GM12864 (cell line): ENCODE data around the gene CYP3A4.

Experiments
- DNase-seq: peaks from one replicate; pipeline ENCODE4 v3.0.0-alpha.2; 2011; ENCODE audit warnings: low read depth
- H3K4me3 ChIP-seq: 2 replicates; pipeline ENCODE4 v1.5.1; 2011; ENCODE audit warnings: mild to moderate bottlenecking, low read depth, low read length, control low read depth
- CTCF ChIP-seq: IDR thresholded peaks from 2 replicates; pipeline ENCODE4 v1.5.1; 2011; ENCODE audit warnings: low read depth, mild to moderate bottlenecking, moderate library complexity, low read length, control low read depth, inconsistent platforms; ENCODE audit errors: missing control alignments

Gene CYP3A4

DNA sequence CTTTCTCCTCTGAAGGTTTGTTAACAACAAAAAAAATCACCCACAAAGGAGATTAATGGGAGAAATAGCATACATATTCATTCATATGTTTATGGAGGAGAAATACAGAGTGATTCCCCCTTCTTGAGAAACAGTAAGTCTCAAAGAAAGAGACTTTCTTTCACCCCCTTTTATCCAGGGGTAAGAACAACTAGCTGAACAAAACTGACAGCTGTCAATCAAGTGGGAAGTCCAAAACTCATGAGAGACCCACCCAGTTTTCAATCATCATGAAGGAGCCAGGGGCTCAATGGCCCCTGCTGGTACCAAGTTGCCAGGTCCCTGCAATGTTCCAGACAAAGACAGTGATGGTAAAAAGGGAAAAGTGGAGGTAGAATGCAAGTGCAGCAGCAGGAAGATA is 41.9 kb upstream of the CYP3A4 start:
- H3K4me3 ChIP-seq: no peak overlapping the region
- DNase-seq: no peak
- TF ChIP-seq CTCF: no peak

DNA sequence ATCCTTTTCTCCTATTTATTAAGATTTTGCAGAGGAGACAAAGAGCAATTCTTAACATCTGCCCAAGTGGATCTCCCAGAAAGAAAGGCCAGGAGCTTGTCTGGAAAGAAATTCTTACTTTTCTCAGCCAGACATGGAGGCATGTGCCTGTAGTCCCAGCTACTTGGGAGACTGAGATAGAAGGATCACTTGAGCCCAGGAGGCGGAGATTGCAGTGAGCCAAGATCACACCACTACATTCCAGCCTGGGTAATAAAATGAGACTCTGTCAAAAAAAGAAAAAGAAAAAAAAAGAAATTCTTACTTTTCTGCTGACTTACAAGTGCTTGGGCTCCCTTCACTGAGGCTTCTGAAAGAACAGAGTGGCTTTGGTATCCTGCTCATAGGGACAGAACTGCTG is 41.5 kb upstream of the CYP3A4 start:
- TF ChIP-seq CTCF: no peak

GRCh38 chr7:99824091-99824490 is 40.1 kb upstream of the CYP3A4 start:
- H3K4me3 ChIP-seq: no peak overlapping the region
- no peak for DNase-seq
- TF ChIP-seq CTCF: no peak

More for the DNA sequence above, 41.5 kb upstream of the CYP3A4 start:
- no peak overlapping the region for H3K4me3 ChIP-seq
- no peak for DNase-seq

GRCh38 chr7:99822731-99823718 is 39.0 kb upstream of the CYP3A4 start:
- DNase-seq: no peak
- H3K4me3 ChIP-seq: no peak overlapping the region
- TF ChIP-seq CTCF: no peak

- no peak overlapping the region for H3K4me3 ChIP-seq
- TF ChIP-seq CTCF: no peak
- no peak for DNase-seq
These were observed 36.5 kb upstream of the CYP3A4 start for GRCh38 chr7:99820408-99821027.

DNA sequence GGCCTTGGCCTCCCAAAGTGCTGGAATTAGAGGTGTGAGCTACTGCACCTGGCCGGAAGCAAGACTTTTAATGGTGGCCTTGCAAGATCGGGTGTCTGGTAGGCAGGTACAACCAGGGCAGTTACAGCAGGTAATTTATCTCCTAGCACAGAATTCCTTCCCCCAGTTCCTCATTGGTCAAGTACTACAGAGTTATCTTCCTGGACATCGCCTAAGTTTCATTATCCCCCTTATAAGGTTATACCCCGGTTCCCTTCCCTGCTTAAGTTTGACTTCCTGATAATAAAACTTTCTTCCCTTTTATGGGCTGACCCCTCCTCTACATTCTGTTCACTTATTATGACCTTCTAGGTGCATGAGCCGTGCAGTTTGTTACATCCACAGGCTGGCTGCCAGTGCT is 24.8 kb upstream of the CYP3A4 start:
- no peak overlapping the region for H3K4me3 ChIP-seq
- no peak for DNase-seq
- no peak for TF ChIP-seq CTCF
